Measurements from ENCODE around the gene OR2AG2.
"Not testable (repeated sequence)": the region's sequence is repeated elsewhere in the genome, so short reads cannot be mapped to it uniquely, and the experiment has no call there.

OR2AG2 gene, protein sequence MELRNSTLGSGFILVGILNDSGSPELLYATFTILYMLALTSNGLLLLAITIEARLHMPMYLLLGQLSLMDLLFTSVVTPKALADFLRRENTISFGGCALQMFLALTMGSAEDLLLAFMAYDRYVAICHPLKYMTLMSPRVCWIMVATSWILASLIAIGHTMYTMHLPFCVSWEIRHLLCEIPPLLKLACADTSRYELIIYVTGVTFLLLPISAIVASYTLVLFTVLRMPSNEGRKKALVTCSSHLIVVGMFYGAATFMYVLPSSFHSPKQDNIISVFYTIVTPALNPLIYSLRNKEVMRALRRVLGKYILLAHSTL
- total RNA-seq: 0 reads per million in 2 experiments

GRCh38 chr11:6771926-6772893 lies at the start of gene OR2AG2:
Gene OR2AG2 (minus strand): TSS chr11:6771976. CDS start chr11:6768957, 3,019 bp downstream.
- DNase-seq (ENCODE audit: low read depth): no peak

DNA sequence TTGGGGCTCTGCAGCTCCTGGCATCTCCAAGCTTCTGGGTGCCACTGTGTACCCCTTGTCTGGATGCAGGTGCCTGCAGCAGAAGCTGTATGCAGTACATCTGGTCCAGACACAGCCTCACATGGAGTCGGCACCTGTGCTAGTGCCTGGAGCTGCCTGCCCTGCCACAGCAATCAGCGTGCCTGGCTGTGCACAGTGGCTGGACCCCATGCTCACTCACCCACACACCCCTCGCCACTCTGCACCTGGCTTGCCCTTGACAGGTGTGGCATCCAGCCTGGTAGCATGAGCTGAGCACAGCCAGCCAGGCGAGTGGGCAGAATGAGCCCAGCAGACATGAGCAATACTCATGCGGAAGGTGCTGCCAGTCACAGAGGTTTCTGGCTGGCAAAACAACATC lies 47.2 kb upstream of the OR2AG2 start:
- no peak for DNase-seq (ENCODE audit: low read depth)

DNA sequence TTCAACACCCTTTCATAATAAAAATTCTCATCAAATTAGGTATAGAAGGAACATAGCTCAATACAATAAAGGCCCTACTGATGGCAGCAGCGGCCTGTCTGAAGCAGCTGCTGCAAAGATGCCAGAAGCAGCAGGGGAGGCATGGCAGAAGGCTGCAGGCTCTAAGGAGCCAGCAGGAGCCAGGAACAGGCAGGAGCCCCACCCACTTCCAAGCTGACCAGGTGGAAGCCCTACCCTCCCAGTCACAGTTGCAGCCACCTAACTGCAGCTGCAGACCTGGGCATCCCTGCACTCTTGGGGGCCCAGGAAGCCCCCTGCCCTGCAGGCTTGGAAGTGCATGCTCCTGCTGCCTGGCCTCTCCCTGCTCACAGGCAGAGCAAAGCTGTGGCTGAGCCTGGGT lies 45.9 kb upstream of the OR2AG2 start:
- DNase-seq (ENCODE audit: low read depth): no peak

DNA sequence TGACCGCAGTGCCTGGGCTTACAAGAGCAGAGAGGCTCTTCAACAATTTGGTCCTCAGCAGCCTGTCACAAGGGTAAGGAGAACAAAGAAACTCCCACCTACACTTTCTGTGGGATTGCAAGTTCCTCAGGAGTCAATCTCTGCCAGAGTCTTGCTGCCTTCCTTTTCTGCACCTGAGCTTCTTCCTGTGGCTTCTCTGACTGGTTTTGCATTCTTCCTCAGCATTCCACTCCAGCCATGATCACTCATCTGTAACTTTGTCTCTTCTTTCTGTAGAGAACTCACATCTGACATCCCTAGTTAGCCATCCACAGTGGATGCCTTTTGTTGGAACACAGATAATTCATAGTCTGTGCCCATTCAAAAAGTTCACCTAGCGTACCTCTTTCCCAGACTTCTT lies 41.9 kb upstream of the OR2AG2 start:
- no peak for DNase-seq (ENCODE audit: low read depth)

DNA sequence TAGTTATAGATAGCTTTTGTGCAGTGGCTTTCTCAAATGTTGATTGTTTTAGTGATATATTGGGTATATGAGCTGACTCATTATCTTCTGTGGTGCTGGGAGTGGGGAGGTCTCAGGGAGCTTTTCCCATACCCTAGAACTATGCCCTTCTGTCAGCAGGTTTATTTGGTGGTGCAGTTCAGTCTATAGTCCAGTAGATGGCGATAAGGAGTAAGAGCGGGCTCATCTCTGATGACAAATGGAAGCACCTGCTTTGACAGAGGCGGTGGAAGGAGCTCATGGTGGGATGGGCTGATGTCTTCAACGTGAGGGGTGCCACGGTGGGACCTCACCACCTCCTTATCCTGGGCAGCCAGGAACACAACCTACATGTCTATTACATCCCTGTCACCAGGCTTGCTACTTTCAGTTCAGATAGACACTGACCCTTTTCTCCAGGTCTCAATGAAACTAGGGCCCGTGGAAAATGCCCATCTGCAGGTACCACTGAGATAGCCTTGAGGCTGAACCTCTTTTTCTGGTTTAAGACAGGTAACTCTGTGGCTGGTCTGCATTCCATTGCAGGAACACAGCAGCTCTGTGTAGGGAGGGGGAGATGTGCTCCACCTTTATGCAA lies 40.7 kb upstream of the OR2AG2 start:
- DNase-seq (ENCODE audit: low read depth): peak; percentile 7

DNA sequence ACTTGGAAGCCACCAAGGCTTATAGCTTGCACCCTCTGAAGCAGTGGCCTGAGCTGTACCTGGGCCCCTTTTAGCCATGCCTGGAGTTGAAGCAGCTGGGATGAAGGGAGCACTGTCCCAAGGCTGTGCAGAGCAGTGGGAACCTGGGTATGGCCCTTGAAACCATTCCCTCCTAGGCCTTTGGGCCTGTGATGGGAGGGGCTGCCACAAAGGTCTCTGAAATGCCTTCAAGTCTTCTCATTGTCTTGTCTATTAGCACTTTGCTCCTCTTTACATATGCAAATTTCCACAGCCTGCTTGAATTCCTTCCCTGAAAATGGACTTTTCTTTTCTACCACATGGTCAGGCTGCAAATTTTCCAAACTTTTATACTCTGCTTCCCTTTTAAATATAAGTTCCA lies 29.3 kb upstream of the OR2AG2 start:
- DNase-seq (ENCODE audit: low read depth): not testable (repeated sequence)

GRCh38 chr11:6799402-6799801 lies 27.6 kb upstream of the OR2AG2 start, which contains the start of gene OR6A2:
Gene OR6A2 (minus strand): TSS chr11:6799689. CDS start chr11:6795708, 3,981 bp downstream.
- no peak for DNase-seq (ENCODE audit: low read depth)

GRCh38 chr11:6794639-6795038 lies 22.9 kb upstream of the OR2AG2 start:
- DNase-seq (ENCODE audit: low read depth): no peak

- DNase-seq (ENCODE audit: low read depth): no peak
Observed at GRCh38 chr11:6790546-6790945, 18.8 kb upstream of the OR2AG2 start.

DNA sequence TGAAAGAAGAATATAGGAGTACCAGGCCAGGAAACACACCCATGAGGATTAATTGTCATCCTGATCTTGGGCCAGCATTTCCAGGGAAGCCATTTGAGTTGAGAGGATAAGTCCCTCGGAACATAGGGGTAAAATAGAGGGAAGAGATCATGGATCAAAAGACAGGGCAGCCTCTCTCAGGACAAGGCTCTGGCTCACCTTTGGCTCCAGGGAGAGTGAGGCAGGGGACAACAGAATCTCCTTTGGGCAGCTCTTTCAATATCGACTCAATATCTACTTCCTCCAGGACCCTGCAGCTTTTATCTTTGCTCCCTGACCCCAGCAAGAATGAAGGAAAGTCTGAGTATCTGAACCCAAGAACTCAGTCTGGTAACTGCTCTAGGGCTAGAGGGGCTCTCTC lies 10.9 kb upstream of the OR2AG2 start, which contains the start of gene OR2AG1:
Gene OR2AG1 (plus strand): TSS at position 301 of the 400 bp plus-strand sequence. CDS start 2,018 bp downstream, outside the sequence.
- DNase-seq (ENCODE audit: low read depth): no peak

- DNase-seq (ENCODE audit: low read depth): no peak
Observed at GRCh38 chr11:6780829-6781228, 9.1 kb upstream of the OR2AG2 start.

GRCh38 chr11:6778518-6778917 lies 6.7 kb upstream of the OR2AG2 start:
- no peak for DNase-seq (ENCODE audit: low read depth)

- DNase-seq (ENCODE audit: low read depth): peak; percentile 38
Observed at GRCh38 chr11:6757373-6757967, 14.3 kb downstream of the OR2AG2 start.

DNA sequence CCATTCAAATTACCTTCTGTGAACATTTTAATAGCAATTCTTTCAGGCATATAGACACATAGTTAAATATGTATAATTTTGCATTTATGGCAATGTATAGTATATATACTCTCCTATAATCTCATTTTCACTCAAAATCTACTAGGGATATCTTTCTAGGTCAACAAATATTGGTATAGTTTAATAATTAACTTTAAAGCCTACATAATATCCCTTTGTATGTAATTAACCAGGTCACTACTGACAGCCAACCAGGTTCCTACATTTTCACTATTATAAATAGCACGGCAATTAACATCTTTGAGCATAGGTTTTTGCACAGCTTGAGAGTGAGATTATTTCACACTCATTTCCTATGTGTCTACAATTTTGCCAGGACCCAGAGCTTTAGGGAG lies 15.8 kb downstream of the OR2AG2 start:
- no peak for DNase-seq (ENCODE audit: low read depth)

DNA sequence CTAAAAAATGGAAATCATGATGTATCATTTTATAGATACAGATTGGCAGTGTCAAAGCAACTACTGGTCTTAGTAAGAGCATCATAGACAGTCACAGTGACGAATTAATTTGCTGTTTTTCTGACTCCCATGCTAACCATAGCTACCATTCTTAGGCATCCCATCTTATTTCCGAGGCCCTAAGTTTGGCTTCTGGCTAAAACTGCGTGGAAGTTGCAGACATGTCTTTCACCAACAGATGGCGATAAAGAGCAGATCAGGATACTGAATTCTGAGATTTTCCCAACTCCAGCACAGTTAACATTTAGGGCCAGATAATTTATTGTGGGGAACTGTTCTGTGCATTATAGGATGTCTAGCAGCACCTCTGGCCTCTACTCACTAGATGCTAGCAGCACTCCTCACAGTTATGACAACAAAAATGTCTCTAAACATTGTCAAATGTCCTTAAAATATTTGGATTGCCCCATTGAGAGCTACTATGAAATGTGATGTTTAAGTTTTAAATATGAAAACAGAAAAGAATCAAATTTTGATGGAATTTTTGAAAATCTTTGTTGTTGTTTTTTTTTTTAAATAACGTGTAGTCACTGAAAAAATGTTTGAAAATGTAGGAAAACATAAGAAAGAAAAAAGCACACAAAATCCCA lies 16.3 kb downstream of the OR2AG2 start:
- DNase-seq (ENCODE audit: low read depth): peak; percentile 13

DNA sequence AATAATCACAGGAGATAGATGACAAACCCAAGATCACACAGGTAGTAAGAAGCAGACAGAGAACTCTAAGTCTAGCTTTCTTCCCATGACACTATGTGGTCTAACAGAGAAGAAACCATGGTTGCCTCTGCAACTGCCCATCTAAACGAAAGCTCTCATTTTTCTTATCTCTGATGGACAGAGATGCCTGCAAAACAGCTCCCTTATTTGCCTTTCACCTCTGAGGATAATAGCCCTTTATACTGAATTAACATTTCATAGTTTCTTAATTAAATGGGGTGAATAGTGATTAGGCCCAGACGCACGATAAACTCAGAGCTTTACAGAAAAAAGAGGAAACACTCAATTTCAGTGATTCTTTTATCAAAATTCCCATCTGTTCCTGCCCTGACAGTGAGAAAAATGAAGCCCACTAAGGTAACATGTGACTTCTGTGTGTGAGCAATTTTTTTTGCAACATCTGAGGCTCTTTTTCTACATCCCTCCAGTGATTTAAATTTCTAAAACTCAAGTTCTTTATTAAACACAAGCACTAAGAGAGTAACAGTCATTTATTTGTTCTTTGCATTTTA lies 24.6 kb downstream of the OR2AG2 start:
- DNase-seq (ENCODE audit: low read depth): no peak

GRCh38 chr11:6746626-6747025 lies 25.1 kb downstream of the OR2AG2 start:
- no peak for DNase-seq (ENCODE audit: low read depth)

DNA sequence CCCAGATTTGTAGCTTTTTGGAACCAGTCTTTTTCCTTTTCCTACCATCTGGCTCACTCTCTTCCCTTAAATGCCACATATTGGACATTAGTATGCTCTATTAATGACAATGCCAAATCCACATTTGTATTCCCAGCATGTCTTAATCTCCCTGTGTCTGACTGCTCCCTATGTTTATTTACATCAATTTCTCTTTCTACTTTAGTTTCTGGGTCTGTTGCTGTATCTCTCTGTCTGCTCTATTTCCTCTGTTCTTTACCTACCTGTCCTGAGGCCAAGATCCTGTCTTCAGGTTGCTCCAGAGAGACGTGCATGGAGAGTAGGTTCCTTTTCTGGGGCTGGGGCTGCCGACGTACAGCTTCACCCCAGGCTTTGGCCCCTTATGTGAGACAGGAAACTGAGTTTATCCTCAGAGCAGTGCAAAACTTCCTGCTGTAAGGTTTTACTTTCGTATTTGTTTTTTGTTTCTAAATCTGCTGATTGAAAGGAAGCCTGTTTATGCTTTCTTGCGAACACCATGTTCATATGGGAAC lies 25.6 kb downstream of the OR2AG2 start:
- peak; percentile 9 for DNase-seq (ENCODE audit: low read depth)

DNA sequence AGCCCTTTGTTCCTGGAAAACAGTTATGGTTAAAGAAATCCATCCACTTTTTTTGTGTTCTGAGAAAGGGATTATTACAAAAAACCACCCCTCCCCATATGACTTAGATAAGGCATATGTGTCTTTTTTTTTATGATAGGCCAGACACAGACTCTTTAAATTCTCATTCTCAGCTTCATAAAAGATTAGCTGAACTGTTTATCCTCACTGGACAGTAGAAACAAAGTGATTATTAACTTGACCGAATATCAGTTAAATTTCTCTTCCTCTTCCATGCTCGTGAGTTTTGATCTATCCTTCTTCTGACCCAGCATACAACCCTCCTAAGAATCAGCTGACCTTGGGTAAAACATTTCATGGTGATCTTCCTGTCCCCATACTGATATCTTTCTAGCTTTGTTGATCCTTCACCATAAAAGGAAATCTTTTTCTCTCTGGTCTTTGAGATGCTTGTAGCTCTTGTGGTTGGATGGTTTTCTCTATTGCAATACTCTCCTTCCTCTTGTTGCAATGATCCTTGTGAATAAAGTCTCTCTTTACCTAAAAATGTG lies 26.2 kb downstream of the OR2AG2 start:
- DNase-seq (ENCODE audit: low read depth): no peak

DNA sequence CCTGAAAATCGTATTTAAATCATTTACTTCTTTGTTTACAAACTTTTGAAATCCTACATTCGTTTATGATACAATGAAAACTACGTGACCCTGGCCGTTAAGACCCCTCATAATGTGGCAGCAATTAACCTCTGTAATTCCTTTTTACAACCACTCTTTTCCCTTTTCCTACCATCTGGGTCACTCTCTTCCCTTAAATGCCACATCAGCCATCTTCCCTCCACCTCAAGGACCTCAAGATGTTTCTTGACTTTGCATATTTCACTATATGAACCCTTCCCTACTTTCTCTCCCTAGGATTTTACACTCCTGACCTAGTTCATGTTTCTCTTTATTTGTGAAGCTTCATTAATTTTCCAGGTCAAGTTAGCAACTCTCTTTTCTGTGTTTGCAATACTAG lies 26.8 kb downstream of the OR2AG2 start:
- DNase-seq (ENCODE audit: low read depth): no peak
